Mesenchymal stem cell (in vitro differentiated cells and primary cell): ENCODE results near the gene LIMCH1.

Experiments
- DNase-seq: peaks from one replicate; pipeline ENCODE4 v3.0.0-alpha.2; 2013
- H2AFZ ChIP-seq: one replicate; pipeline ENCODE4 v1.6.1; 2013; ENCODE audit warnings: low read depth, mild to moderate bottlenecking, control low read depth, inconsistent platforms, low read length, moderate library complexity
- H2AK5ac ChIP-seq: 2 replicates; pipeline ENCODE4 v1.6.1; 2013; ENCODE audit warnings: low read length, moderate library complexity, mild to moderate bottlenecking, inconsistent platforms; ENCODE audit not compliant: severe bottlenecking
- H2BK120ac ChIP-seq: one replicate; pipeline ENCODE4 v1.6.1; 2013; ENCODE audit warnings: low read depth, mild to moderate bottlenecking, inconsistent platforms, low read length, moderate library complexity
- H2BK12ac ChIP-seq, 2 experiments: one replicate each; pipeline ENCODE4 v1.6.1; 2013; ENCODE audit warnings: inconsistent platforms in 2 of 2, low read length in 2 of 2, mild to moderate bottlenecking in 2 of 2, moderate library complexity in 2 of 2, control low read depth in 1 of 2
- H2BK15ac ChIP-seq: one replicate; pipeline ENCODE4 v1.6.1; 2013; ENCODE audit warnings: mild to moderate bottlenecking, low read depth, inconsistent platforms; ENCODE audit not compliant: poor library complexity, severe bottlenecking
- H2BK5ac ChIP-seq: 2 replicates; pipeline ENCODE4 v1.6.1; 2013; ENCODE audit warnings: low read depth, mild to moderate bottlenecking, low read length, control low read depth, inconsistent platforms; ENCODE audit not compliant: poor library complexity, severe bottlenecking
- H3K14ac ChIP-seq, 2 experiments: one replicate each; pipeline ENCODE4 v1.6.1; 2013; ENCODE audit warnings: inconsistent platforms in 2 of 2, low read length in 2 of 2, control low read depth in 1 of 2, mild to moderate bottlenecking in 1 of 2, moderate library complexity in 1 of 2
- H3K18ac ChIP-seq, 2 experiments: one replicate each; pipeline ENCODE4 v1.6.1; 2013; ENCODE audit warnings: inconsistent platforms in 2 of 2, low read length in 2 of 2, control low read depth in 1 of 2, low read depth in 1 of 2, mild to moderate bottlenecking in 1 of 2
- H3K23ac ChIP-seq, 2 experiments: one replicate each; pipeline ENCODE4 v1.6.1; 2013; ENCODE audit warnings: inconsistent platforms in 2 of 2, low read length in 2 of 2, mild to moderate bottlenecking in 2 of 2, moderate library complexity in 2 of 2, control low read depth in 1 of 2
- H3K27ac ChIP-seq: 2 replicates; pipeline ENCODE4 v1.5.1; 2013; ENCODE audit warnings: mild to moderate bottlenecking, moderate library complexity, low read length, control low read depth, inconsistent platforms; ENCODE audit not compliant: poor library complexity, severe bottlenecking
- H3K27me3 ChIP-seq, 2 experiments: 2 replicates each; pipeline versions ENCODE4 v1.6.1 to v1.7.0; 2013; ENCODE audit warnings: low read length in 2 of 2, mild to moderate bottlenecking in 2 of 2, moderate library complexity in 2 of 2, control low read depth in 1 of 2, inconsistent platforms in 1 of 2; ENCODE audit not compliant: control insufficient read depth in 1 of 2, insufficient read depth in 1 of 2
- H3K36me3 ChIP-seq, 2 experiments: 2 replicates each; pipeline versions ENCODE4 v1.6.1 to v1.7.0; 2013; ENCODE audit warnings: low read length in 2 of 2, control low read depth in 1 of 2, inconsistent platforms in 1 of 2, low read depth in 1 of 2, mild to moderate bottlenecking in 1 of 2; ENCODE audit not compliant: insufficient read depth in 2 of 2, control insufficient read depth in 1 of 2
- H3K4ac ChIP-seq, 2 experiments: one replicate each; pipeline ENCODE4 v1.6.1; 2013; ENCODE audit warnings: inconsistent platforms in 2 of 2, low read length in 2 of 2, mild to moderate bottlenecking in 2 of 2, moderate library complexity in 2 of 2, control low read depth in 1 of 2, low read depth in 1 of 2
- H3K4me1 ChIP-seq: 2 replicates; pipeline ENCODE4 v1.6.1; 2013; ENCODE audit warnings: low read depth, low read length, control low read depth; ENCODE audit not compliant: control insufficient read depth, insufficient read depth
- H3K4me2 ChIP-seq: 2 replicates; pipeline ENCODE4 v1.6.1; 2013; ENCODE audit warnings: low read length, mild to moderate bottlenecking, inconsistent platforms; ENCODE audit not compliant: poor library complexity, severe bottlenecking
- H3K4me3 ChIP-seq, 2 experiments: 2 replicates each; pipeline versions ENCODE4 v1.5.1 to v1.7.0; 2013; ENCODE audit warnings: low read length in 2 of 2, mild to moderate bottlenecking in 2 of 2, control low read depth in 1 of 2, low read depth in 1 of 2; ENCODE audit not compliant: insufficient read depth in 1 of 2
- H3K79me1 ChIP-seq: replicated peaks from 2 replicates; pipeline ENCODE4 v1.6.1; 2013; ENCODE audit warnings: mild to moderate bottlenecking, control low read depth, low read length, inconsistent platforms; ENCODE audit not compliant: poor library complexity, severe bottlenecking
- H3K9ac ChIP-seq: 2 replicates; pipeline ENCODE4 v1.7.0; 2013; ENCODE audit warnings: mild to moderate bottlenecking, low read length, moderate library complexity
- H3K9me3 ChIP-seq: 2 replicates; pipeline ENCODE4 v1.7.0; 2013; ENCODE audit warnings: mild to moderate bottlenecking, low read length; ENCODE audit not compliant: control insufficient read depth
- H4K8ac ChIP-seq: one replicate; pipeline ENCODE4 v1.6.1; 2013; ENCODE audit warnings: inconsistent platforms, mild to moderate bottlenecking, low read length, moderate library complexity
- H4K91ac ChIP-seq: one replicate; pipeline ENCODE4 v1.6.1; 2013; ENCODE audit warnings: mild to moderate bottlenecking, low read length, inconsistent platforms
- WGBS: methylation state at CpG from one replicate; pipeline ENCODE4 v1.1.7; 2013; ENCODE audit warnings: mixed read lengths; 5-methylcytosine and 5-hydroxymethylcytosine counted together

The LIMCH1 gene

DNA sequence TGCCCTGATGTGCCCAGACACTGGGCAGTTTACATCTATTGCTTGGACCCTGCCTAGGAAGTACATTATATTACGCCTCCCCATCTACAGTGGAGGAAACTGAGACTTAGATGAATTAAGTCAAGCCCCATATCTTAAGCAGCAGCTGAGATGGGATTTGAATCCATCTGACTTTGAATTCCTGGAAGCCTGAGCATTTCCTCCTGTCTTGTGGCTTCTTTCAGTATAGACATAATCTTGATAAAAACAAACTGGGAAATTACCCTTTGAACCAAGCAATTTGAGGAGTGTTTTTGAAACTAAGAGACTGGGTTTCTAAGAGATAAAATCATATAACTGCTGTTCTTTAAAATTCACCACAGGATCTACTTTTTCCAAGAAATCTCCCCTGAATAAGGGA lies 18.6 kb downstream of the LIMCH1 start:
- Histone ChIP-seq H3K14ac (no peak overlapping the region), H3K9me3 (no peaks in the 10 kb centered on the region), H2AK5ac (no peak overlapping the region), H3K4ac (no peak overlapping the region), H3K4me2 (no peak overlapping the region), H3K4me1 (no peaks in the 10 kb centered on the region), H3K23ac (no peak overlapping the region), H4K91ac (no peak overlapping the region), H2BK15ac (no peak overlapping the region), H2AFZ (no peak overlapping the region), H2BK12ac (no peak overlapping the region), H3K27ac (no peak overlapping the region), H3K9ac (no peak overlapping the region), H3K79me1 (no peaks in the 10 kb centered on the region), H4K8ac (no peak overlapping the region), H3K36me3 (no peaks in the 10 kb centered on the region), H2BK5ac (no peak overlapping the region), H3K4me3 (no peak overlapping the region), H2BK120ac (no peak overlapping the region), H3K27me3 (peaks cover 4 to 23% of the 10 kb centered on the region in 2 experiments), H3K18ac (no peak overlapping the region)
- no CpG with 5 or more reads among the region's 1 CpG for WGBS
- DNase-seq, result no peak

DNA sequence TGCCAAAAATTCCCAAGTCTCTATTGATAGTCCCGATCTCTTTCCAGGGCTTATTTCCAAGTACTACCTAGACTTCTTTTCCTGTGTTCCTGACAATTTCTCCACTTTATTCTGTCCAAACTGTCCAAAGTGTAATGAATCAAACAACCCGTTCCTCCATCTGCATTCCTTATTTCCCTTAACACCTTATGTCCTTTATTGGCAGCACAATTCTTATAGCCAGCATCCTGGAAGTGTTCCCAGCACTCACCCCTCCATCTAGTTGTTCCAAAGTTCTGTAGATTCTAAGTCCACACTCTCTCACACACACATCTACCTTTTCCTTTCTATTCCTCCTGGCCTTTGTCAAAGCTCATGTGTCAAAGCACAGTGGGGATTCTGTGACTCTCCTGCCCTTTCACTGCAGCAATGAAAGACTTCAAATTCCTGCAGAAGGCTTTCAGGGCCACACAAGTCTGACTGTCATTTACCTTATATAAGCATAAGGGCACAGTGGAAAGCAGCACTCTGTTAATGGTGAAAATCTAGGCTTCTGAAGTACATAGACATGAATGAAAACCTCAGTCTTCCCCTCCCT lies 22.1 kb downstream of the LIMCH1 start:
- no peak overlapping the region for H4K91ac ChIP-seq
- H3K4me3 ChIP-seq, result no peak overlapping the region
- H3K79me1 ChIP-seq, result no peaks in the 10 kb centered on the region
- H2AK5ac ChIP-seq, result no peak overlapping the region
- no peak overlapping the region for H4K8ac ChIP-seq
- H2BK12ac ChIP-seq, result no peak overlapping the region
- H3K4ac ChIP-seq, result no peak overlapping the region
- no peak overlapping the region for H2BK5ac ChIP-seq
- H2BK15ac ChIP-seq, result no peak overlapping the region
- no peak overlapping the region for H2BK120ac ChIP-seq
- H3K27me3 ChIP-seq, result peaks cover 4 to 23% of the 10 kb centered on the region in 2 experiments
- H2AFZ ChIP-seq, result no peak overlapping the region
- no peaks in the 10 kb centered on the region for H3K36me3 ChIP-seq
- no peak overlapping the region for H3K18ac ChIP-seq
- H3K14ac ChIP-seq, result no peak overlapping the region
- H3K9ac ChIP-seq, result no peak overlapping the region
- H3K9me3 ChIP-seq, result no peaks in the 10 kb centered on the region
- no peak overlapping the region for H3K27ac ChIP-seq
- H3K4me2 ChIP-seq, result no peak overlapping the region
- 83% methylated on average over 2 of the region's 2 CpGs for WGBS
- no peak overlapping the region for H3K23ac ChIP-seq
- DNase-seq, result no peak
- no peaks in the 10 kb centered on the region for H3K4me1 ChIP-seq

DNA sequence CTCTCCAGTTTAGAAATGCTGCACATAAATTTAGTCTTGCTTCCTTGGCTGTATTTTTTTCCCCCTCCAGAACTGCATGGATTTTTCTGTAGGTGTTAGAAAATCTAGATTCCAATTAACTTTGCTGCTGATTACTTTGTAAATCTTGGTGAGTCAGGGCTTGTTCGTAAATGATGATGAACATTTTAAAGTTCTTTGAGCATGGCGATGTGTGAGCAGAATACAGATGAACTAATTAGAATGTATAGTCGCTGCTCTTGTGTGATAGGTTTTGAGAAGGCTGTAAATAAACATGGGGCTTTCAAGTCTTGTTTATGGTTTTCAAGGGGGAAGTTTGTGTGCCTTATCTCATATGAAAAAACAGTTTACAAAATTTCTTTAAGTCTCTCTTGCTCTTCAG lies 23.3 kb downstream of the LIMCH1 start:
- no peak overlapping the region for H2AK5ac ChIP-seq
- no peak overlapping the region for H3K9ac ChIP-seq
- H3K4me2 ChIP-seq, result no peak overlapping the region
- DNase-seq, result no peak
- WGBS, result 55% methylated on average over 3 of the region's 3 CpGs
- no peak overlapping the region for H2AFZ ChIP-seq
- H3K4me3 ChIP-seq, result no peak overlapping the region
- no peaks in the 10 kb centered on the region for H3K4me1 ChIP-seq
- H2BK120ac ChIP-seq, result no peak overlapping the region
- no peak overlapping the region for H3K27ac ChIP-seq
- H2BK15ac ChIP-seq, result no peak overlapping the region
- H4K91ac ChIP-seq, result no peak overlapping the region
- H3K9me3 ChIP-seq, result no peaks in the 10 kb centered on the region
- no peaks in the 10 kb centered on the region for H3K79me1 ChIP-seq
- H3K23ac ChIP-seq, result no peak overlapping the region
- H3K4ac ChIP-seq, result no peak overlapping the region
- H3K14ac ChIP-seq, result no peak overlapping the region
- no peak overlapping the region for H3K18ac ChIP-seq
- no peak overlapping the region for H2BK5ac ChIP-seq
- no peak overlapping the region for H2BK12ac ChIP-seq
- no peak overlapping the region for H4K8ac ChIP-seq
- no peaks in the 10 kb centered on the region for H3K36me3 ChIP-seq
- peaks cover 4 to 23% of the 10 kb centered on the region in 2 experiments for H3K27me3 ChIP-seq

DNA sequence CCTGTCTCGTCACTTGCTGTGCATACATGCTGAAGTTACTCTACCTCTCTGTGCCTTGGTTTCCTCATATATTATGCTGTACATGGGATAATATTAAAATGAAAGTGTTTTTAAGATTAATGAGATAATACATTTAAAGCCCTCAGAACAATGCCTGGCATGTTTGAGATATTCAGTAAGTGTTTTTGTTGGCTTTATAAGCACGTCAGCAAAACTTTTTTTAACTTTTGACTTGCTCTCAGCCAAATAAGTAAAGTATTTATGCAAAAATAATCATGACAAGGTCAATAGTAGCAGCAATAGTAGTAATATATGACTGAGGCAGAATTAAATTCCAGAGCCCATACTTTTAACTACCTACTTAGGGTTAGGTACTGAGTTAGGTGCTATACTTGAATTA lies 29.2 kb downstream of the LIMCH1 start:
- whole genome bisulfite sequencing, result no CpG with 5 or more reads among the region's 2 CpGs
- H2BK5ac ChIP-seq, result no peak overlapping the region
- H3K4me1 ChIP-seq, result no peaks in the 10 kb centered on the region
- no peak for DNase-seq
- H3K9ac ChIP-seq, result no peak overlapping the region
- H3K79me1 ChIP-seq, result no peaks in the 10 kb centered on the region
- no peaks in the 10 kb centered on the region for H3K27me3 ChIP-seq
- H2BK120ac ChIP-seq, result no peak overlapping the region
- no peak overlapping the region for H3K4me3 ChIP-seq
- no peak overlapping the region for H2AK5ac ChIP-seq
- H3K23ac ChIP-seq, result no peak overlapping the region
- H3K36me3 ChIP-seq, result no peaks in the 10 kb centered on the region
- H4K8ac ChIP-seq, result no peak overlapping the region
- no peak overlapping the region for H2AFZ ChIP-seq
- H3K4ac ChIP-seq, result no peak overlapping the region
- no peak overlapping the region for H4K91ac ChIP-seq
- H2BK15ac ChIP-seq, result no peak overlapping the region
- no peak overlapping the region for H3K4me2 ChIP-seq
- no peak overlapping the region for H3K27ac ChIP-seq
- H3K14ac ChIP-seq, result no peak overlapping the region
- no peak overlapping the region for H2BK12ac ChIP-seq
- H3K18ac ChIP-seq, result no peak overlapping the region
- no peaks in the 10 kb centered on the region for H3K9me3 ChIP-seq
